Inflammatory macrophage treated with lipopolysaccharide for 4 hours (primary cell): ENCODE results near the gene MRPL2.
A peak's percentile ranks its signal among the peaks of the same experiment; 100 is the strongest.

ENCODE experiments used
- DNase-seq: peaks from one replicate; pipeline ENCODE4 v3.0.0-alpha.2; 2020

The MRPL2 gene

GRCh38 chr6:43016943-43017334, 42.3 kb downstream of the MRPL2 start:
- no peak for DNase-seq

GRCh38 chr6:43016176-43016942, 42.9 kb downstream of the MRPL2 start:
- DNase-seq, result no peak

- DNase-seq, result peak; percentile 2
Measured at GRCh38 chr6:43014434-43014909, 44.8 kb downstream of the MRPL2 start.

GRCh38 chr6:43013843-43014433, 45.3 kb downstream of the MRPL2 start, which contains the start of the genes KLHDC3 and MEA1:
Gene KLHDC3 (plus strand): TSS chr6:43014249. CDS start chr6:43017193, 2,944 bp downstream.
Gene MEA1 (minus strand): TSS chr6:43013946. CDS start chr6:43013813, 133 bp downstream.
- DNase-seq, result peak; percentile 100

GRCh38 chr6:43013097-43013842, 46.0 kb downstream of the MRPL2 start:
- DNase-seq, result peak; percentile 11

GRCh38 chr6:43012364-43012763, 46.9 kb downstream of the MRPL2 start:
- no peak for DNase-seq

GRCh38 chr6:43011207-43011606, 48.0 kb downstream of the MRPL2 start:
- DNase-seq, result no peak

- DNase-seq, result peak; percentile 36
Measured at GRCh38 chr6:43009124-43009523, 50.1 kb downstream of the MRPL2 start.

- DNase-seq, result no peak
Measured at GRCh38 chr6:43007126-43007525, 52.1 kb downstream of the MRPL2 start.

GRCh38 chr6:43006251-43006650, 53.0 kb downstream of the MRPL2 start:
- DNase-seq, result no peak

GRCh38 chr6:43005844-43006243, 53.4 kb downstream of the MRPL2 start:
- no peak for DNase-seq
